Measurements from ENCODE around the gene FBXO46. TPM values are rescaled to one million over a fixed set of nuclear protein-coding genes. Genes with fewer than 3 reads are reported as not detected.
A peak's percentile ranks its signal among the peaks of the same experiment; 100 is the strongest.

FBXO46 gene, protein sequence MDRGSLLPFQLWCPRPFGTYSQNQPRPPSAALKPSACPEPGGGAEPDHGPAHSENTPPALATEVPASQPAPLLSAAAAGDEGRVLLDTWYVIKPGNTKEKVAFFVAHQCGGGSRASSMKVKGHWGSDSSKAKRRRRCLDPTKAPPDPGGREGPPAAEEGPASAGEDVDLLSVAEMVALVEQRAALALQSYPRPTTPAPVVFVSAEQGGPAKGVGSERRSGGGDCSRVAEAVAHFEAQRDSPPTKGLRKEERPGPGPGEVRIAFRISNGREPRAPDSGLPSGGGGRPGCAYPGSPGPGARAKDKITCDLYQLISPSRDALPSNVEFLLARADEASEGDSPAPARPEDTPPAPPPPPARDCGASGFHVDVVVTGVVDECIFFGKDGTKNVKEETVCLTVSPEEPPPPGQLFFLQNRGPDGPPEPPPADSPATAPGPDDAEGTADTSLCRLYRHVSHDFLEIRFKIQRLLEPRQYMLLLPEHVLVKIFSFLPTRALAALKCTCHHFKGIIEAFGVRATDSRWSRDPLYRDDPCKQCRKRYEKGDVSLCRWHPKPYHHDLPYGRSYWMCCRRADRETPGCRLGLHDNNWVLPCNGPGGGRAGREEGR
- total RNA-seq, result 10 to 100 TPM; 36.9 to 53.8 TPM

DNA sequence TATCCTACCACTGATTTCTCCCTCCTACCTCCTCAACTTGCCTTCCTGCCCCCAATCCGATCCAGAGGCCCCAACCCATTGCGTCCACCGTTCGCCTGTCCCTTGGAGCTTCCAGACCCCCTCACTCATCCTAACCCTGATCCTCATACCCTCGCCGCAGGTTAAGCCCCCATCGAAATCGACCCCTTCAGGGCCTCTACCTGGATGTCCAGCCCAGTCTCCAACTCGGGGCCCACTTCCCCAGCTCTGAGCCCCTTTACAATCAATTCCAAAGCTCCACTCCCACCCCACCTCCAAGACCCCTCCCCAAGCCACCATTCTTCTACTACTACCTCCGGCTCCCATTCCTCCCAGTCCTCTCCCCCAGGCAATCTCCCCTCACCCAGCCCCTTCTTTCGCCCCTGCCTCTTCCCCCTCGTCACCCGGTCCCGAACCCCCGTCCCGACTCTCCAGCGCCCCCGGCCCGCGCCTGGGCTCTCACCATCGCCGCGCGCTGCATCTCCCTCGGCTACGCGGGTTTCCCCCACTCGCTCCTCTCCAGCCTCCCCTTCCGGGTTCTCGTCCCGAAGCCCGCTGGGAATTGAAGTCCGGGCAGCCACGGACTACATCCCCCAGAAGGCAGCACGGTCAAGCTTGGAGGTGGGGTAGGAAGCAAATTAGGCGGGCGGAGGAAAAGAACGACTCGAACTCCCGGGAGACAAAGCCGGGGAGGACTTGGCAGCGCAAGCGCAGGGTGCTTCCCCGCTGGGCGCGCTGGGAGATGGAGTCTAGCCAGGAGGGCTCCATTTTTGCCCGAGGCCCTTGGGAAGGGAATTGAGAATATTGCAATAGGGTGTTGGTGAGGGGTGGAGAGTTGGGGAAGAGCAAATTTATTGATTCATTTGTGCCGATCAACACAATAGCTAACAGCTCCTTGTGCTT is at the start of gene FBXO46:
Gene FBXO46, minus strand, starts transcription at position 529 of the 921 bp plus-strand sequence. CDS start 17,401 bp downstream, outside the sequence.
- H3K27ac Mint-ChIP-seq, result peak within 1 kb of the TSS; percentile 74 to 92
- no peaks in the 10 kb centered on the region for H3K9me3 Mint-ChIP-seq
- H3K27me3 Mint-ChIP-seq, result no peaks in the 10 kb centered on the region
- peaks cover 25 to 29% of the 10 kb centered on the region in 2 donors for H3K4me1 Mint-ChIP-seq (ENCODE audit: low read depth in 2 of 2)
- peak within 1 kb of the TSS; percentile 99 for H3K4me3 Mint-ChIP-seq
- peak; percentile 99 for ATAC-seq
- no peaks in the 10 kb centered on the region for H3K36me3 Mint-ChIP-seq
- DNase-seq (ENCODE audit: low spot score), result peak; percentile 95

- no peaks in the 10 kb centered on the region for H3K9me3 Mint-ChIP-seq
- H3K27ac Mint-ChIP-seq, result no peak overlapping the region
- peaks cover 7% of the 10 kb centered on the region in 2 donors for H3K27me3 Mint-ChIP-seq
- no peak overlapping the region for H3K4me3 Mint-ChIP-seq
- ATAC-seq (no peak), DNase-seq (ENCODE audit: low spot score) (no peak)
- H3K4me1 Mint-ChIP-seq (ENCODE audit: low read depth in 2 of 2), result peaks cover 15 to 25% of the 10 kb centered on the region in 2 donors
- no peaks in the 10 kb centered on the region for H3K36me3 Mint-ChIP-seq
Measured at GRCh38 chr19:45780146-45780447, 49.4 kb upstream of the FBXO46 start.

DNA sequence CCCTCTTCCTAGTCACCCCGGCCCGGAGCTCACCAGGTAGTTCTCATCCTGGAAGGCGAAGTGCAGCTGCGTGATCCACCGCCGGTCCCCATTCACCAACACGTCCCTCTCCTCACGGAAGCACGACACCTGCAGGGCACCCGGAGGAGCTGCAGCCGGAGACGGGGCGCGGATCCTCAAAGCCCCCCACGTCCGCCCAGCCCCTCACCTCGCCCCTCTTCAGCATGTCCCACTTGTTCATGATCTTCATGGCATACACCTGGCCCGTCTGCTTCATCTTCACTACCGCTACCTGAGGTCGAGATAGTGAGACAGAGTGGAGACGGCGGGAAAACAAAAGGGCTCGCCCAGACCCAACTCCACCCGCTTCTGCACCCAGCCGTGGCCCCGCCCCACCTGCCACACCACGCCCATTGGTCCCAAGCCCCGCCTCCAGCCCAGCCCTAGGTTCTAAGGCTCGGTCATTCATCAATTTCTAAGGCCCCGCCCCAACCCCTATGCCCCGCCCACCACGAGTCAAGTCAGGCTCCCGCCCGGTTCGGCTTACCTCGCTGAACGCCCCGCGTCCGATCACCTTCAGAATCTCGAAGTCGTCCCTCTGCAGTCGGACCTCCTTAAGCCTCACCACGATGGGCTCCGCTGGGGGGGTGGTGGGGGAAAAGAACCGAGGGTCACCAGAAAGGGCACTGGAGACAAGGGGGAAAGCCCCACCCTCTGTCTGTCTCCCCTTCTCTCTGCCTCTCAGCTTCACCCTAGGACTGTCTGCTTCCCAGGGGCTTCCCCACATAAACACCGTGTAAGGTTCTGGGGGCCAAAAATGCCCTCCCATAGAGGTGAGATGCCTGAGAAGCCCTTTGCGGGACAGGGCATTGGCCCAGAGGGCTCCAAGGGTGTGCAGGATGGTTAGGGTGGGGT is 48.8 kb upstream of the FBXO46 start:
- no peaks in the 10 kb centered on the region for H3K9me3 Mint-ChIP-seq
- ATAC-seq (peak; percentile 96 to 99), DNase-seq (ENCODE audit: low spot score) (peak; percentile 83)
- H3K4me3 Mint-ChIP-seq, result peak overlapping the region; percentile 83
- H3K27ac Mint-ChIP-seq, result peak overlapping the region in 1 of 2 donors; percentile 66
- H3K27me3 Mint-ChIP-seq, result peaks cover 7% of the 10 kb centered on the region in 2 donors
- peaks cover 15 to 25% of the 10 kb centered on the region in 2 donors for H3K4me1 Mint-ChIP-seq (ENCODE audit: low read depth in 2 of 2)
- no peaks in the 10 kb centered on the region for H3K36me3 Mint-ChIP-seq

- peaks cover 7% of the 10 kb centered on the region in 2 donors for H3K27me3 Mint-ChIP-seq
- H3K4me3 Mint-ChIP-seq, result no peak overlapping the region
- DNase-seq (ENCODE audit: low spot score) (no peak), ATAC-seq (no peak)
- H3K36me3 Mint-ChIP-seq, result no peaks in the 10 kb centered on the region
- no peak overlapping the region for H3K27ac Mint-ChIP-seq
- H3K4me1 Mint-ChIP-seq (ENCODE audit: low read depth in 2 of 2), result peaks cover 15 to 25% of the 10 kb centered on the region in 2 donors
- no peaks in the 10 kb centered on the region for H3K9me3 Mint-ChIP-seq
Measured at GRCh38 chr19:45778010-45778661, 47.4 kb upstream of the FBXO46 start.

- Mint-ChIP-seq H3K9me3 (no peaks in the 10 kb centered on the region), H3K4me1 (ENCODE audit: low read depth in 2 of 2) (peaks cover 15 to 25% of the 10 kb centered on the region in 2 donors), H3K27me3 (peaks cover 7% of the 10 kb centered on the region in 2 donors), H3K4me3 (no peak overlapping the region), H3K36me3 (no peaks in the 10 kb centered on the region), H3K27ac (no peak overlapping the region)
- DNase-seq (ENCODE audit: low spot score) (no peak), ATAC-seq (no peak)
Measured at GRCh38 chr19:45777395-45777961, 46.8 kb upstream of the FBXO46 start.

DNA sequence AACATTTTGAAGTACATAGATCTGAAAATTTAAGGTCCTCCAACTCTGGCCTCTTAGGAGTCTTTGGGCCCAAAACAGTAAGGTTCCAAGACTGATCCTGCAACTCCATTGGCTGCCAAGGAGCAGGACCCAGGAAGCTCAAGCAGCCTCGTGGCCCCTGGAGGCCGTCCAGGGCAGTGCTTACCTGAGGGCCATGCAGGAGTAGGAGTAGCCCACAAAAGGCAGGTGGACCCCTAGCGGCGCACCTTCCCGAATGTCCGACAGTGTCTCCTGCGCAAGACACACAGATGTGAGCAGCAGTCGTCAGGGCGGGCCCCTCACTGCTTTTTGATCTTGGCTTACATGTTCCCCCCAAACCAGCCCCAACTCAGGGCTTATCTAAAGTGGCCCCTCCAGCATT is 44.1 kb upstream of the FBXO46 start:
- H3K9me3 Mint-ChIP-seq, result no peaks in the 10 kb centered on the region
- H3K4me1 Mint-ChIP-seq (ENCODE audit: low read depth in 2 of 2), result peaks cover 15 to 24% of the 10 kb centered on the region in 2 donors
- no peaks in the 10 kb centered on the region for H3K36me3 Mint-ChIP-seq
- ATAC-seq (no peak), DNase-seq (ENCODE audit: low spot score) (no peak)
- H3K27ac Mint-ChIP-seq, result no peak overlapping the region
- no peak overlapping the region for H3K4me3 Mint-ChIP-seq
- H3K27me3 Mint-ChIP-seq, result peaks cover 7% of the 10 kb centered on the region in 2 donors

DNA sequence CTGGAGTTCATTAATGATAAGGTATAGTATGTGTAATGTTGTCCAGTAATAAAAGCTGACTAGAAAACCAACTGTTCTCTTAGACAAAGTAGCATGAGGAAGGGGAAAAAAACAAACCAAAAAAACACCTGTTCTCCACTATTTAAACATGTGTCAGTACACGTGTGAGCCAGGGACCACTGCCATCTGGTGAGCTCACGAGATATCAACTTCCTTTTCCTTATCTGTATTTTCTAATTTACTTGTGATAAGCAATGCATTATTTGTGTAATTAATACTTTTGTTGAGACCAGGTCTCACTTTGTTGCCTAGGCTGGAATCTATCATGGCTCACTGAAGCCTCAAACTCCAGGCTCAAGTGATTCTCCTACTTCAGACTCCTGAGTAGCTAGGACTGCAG is 42.7 kb upstream of the FBXO46 start:
- no peaks in the 10 kb centered on the region for H3K36me3 Mint-ChIP-seq

DNA sequence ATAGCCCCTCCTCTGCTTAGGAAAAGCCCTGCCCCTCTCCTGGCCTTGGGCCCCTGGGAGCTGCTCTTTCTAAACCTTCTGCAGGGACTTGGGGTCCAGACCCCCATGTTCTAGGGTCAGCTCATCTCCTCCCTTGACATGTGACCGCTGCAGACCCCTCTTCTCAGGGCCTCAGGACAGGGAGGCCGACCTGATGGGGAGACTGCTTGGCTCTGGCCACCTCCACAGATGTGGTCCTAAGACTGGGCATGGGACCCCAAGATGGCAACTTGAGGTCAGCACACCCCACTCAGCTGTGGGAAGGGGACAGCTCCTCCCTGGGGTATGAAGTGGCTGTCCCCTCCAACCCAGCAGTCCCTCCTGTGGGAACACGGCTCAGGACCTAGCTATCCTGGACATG is 42.2 kb upstream of the FBXO46 start:
- H3K36me3 Mint-ChIP-seq, result no peaks in the 10 kb centered on the region
- no peaks in the 10 kb centered on the region for H3K27me3 Mint-ChIP-seq
- no peak for ATAC-seq
- DNase-seq (ENCODE audit: low spot score), result no peak
- H3K9me3 Mint-ChIP-seq, result no peaks in the 10 kb centered on the region
- no peak overlapping the region for H3K4me3 Mint-ChIP-seq
- peaks cover 4 to 17% of the 10 kb centered on the region in 2 donors for H3K4me1 Mint-ChIP-seq (ENCODE audit: low read depth in 2 of 2)
- no peak overlapping the region for H3K27ac Mint-ChIP-seq

More for the DNA sequence above, 42.7 kb upstream of the FBXO46 start:
- no peak overlapping the region for H3K27ac Mint-ChIP-seq
- H3K9me3 Mint-ChIP-seq, result no peaks in the 10 kb centered on the region
- ATAC-seq (no peak), DNase-seq (ENCODE audit: low spot score) (no peak)
- H3K27me3 Mint-ChIP-seq, result no peaks in the 10 kb centered on the region
- H3K4me1 Mint-ChIP-seq (ENCODE audit: low read depth in 2 of 2), result peaks cover 5 to 18% of the 10 kb centered on the region in 2 donors
- H3K4me3 Mint-ChIP-seq, result no peak overlapping the region

DNA sequence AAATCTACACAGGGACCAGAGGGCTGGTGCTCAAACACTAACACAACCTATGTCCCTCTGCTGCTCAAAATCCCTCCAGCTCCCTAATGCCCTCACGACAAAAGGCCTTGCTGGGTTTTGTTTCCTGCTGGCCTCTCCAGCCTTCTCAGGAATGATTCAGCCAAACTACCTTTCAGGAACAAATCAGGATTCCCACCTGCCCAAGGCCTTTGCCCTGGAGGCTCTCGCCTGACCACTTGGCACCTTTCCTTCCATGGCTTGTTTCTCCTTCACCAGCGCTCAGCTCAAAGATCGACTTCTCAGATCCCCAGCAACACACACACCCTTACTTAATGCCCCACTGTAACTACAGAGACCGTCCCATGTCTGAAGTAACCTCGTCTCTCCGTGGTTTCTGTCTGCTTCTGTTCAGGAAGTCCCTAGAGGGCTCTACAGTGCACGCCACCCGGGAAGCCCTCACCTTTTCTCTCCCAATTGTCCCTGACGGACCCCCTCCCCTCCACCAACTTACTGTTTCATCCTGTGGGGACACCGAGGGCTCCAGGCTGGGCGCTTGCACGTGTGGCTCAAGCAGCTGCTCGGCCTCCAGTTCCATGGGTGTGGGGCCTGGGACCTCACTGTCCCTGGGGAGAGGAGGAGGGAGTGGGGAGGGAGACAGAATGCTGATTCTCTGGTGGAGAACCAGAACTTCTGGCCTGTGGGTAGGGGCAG is 41.6 kb upstream of the FBXO46 start:
- Mint-ChIP-seq H3K4me1 (ENCODE audit: low read depth in 2 of 2) (peaks cover 4 to 17% of the 10 kb centered on the region in 2 donors), H3K4me3 (no peak overlapping the region), H3K27ac (no peak overlapping the region), H3K36me3 (no peaks in the 10 kb centered on the region), H3K27me3 (no peaks in the 10 kb centered on the region), H3K9me3 (no peaks in the 10 kb centered on the region)
- no peak for DNase-seq (ENCODE audit: low spot score)
- ATAC-seq, result no peak

DNA sequence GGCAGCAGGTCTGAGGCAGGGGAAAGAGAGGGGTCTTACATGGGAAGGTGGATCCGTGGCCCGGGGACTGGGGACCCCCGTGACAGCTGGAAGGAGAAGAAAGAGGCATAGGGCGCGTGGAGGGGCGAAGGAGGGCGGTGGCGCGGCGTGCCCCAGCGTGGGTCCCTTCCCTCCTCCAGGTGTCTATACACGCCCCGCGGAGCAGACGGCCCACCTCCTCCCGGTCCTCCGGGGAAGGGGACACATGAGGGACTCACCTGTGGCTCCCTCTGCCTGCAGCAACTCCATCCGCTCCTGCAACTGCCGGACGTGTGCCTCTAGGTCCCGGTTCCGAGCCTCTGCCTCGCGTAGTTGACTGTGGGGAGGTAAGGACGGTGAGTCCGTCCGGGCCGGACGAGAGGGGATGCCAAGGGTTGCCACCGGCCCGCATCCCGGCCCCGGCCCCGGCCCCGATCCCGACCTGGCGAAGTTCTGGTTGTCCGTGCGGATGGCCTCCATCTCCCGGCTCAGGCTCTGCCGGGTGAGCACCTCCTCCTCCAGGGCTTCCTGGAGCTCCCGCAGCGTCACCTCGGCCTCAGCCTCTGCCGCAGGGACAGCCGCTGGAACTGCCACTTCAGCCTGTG is 40.7 kb upstream of the FBXO46 start:
- DNase-seq (ENCODE audit: low spot score), result no peak
- no peak overlapping the region for H3K27ac Mint-ChIP-seq
- H3K27me3 Mint-ChIP-seq, result no peaks in the 10 kb centered on the region
- no peak for ATAC-seq
- peaks cover 4 to 14% of the 10 kb centered on the region in 2 donors for H3K4me1 Mint-ChIP-seq (ENCODE audit: low read depth in 2 of 2)
- no peaks in the 10 kb centered on the region for H3K36me3 Mint-ChIP-seq
- H3K9me3 Mint-ChIP-seq, result no peaks in the 10 kb centered on the region
- H3K4me3 Mint-ChIP-seq, result peak overlapping the region; percentile 39

DNA sequence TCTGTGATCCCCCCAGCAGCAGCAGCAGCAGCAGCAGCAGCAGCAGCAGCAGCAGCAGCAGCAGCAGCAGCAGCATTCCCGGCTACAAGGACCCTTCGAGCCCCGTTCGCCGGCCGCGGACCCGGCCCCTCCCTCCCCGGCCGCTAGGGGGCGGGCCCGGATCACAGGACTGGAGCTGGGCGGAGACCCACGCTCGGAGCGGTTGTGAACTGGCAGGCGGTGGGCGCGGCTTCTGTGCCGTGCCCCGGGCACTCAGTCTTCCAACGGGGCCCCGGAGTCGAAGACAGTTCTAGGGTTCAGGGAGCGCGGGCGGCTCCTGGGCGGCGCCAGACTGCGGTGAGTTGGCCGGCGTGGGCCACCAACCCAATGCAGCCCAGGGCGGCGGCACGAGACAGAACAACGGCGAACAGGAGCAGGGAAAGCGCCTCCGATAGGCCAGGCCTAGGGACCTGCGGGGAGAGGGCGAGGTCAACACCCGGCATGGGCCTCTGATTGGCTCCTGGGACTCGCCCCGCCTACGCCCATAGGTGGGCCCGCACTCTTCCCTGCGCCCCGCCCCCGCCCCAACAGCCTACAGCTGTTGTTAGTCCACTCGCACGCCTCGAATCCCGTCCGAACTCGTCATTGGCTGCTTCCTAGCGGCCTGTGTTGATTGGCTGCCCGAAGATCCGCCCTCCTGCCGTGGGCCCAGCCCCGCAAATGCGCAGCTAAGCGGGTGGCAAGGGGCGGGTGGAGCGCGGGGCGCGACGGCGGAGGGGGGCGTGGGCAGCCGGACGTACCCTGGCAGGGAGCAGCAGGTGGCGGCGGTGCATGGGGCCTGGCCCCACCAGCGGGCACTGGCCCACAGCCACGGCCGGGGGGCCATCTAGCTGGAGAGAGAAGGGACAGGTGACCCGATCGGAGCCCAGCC is 39.8 kb upstream of the FBXO46 start:
- peak; percentile 78 to 80 for ATAC-seq
- Mint-ChIP-seq H3K9me3 (no peaks in the 10 kb centered on the region), H3K4me3 (peak overlapping the region; percentile 88), H3K27ac (peak overlapping the region; percentile 83 to 92), H3K36me3 (no peaks in the 10 kb centered on the region), H3K27me3 (no peaks in the 10 kb centered on the region), H3K4me1 (ENCODE audit: low read depth in 2 of 2) (peaks cover 4 to 14% of the 10 kb centered on the region in 2 donors)
- DNase-seq (ENCODE audit: low spot score), result peak; percentile 90

All from natural killer cell treated with Interleukin-12 subunit alpha and Interleukin-12 subunit beta and Interleukin-15 and Interleukin-18, amount 100 ng/mL, for 72 hours (primary cell).